ENCODE results near the gene GRIN2A. TPM values are rescaled to one million over a fixed set of nuclear protein-coding genes. Genes with fewer than 3 reads are reported as not detected.

Gene GRIN2A
- total RNA-seq, 1 experiment from 2014 or later, result 34.6 TPM

DNA sequence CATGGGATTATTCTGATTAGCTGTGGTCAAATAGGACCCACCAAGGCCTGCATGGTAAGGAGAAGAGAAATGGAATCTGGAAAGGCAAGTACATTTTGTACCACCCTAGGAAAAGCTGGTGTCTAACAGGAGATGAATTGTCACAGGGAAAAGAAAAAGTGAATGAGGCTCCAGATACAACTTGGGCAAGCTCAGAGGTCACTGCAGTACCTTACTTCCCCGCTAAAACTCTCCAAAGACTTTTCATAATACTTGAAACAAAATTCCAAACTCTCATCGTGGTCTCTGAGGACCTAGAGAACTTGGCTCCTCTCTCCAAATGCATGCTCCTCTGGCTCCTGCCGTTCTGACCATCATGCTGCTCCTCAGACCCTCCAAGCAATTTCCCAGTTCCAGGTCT is 262.8 kb downstream of the GRIN2A start:
- no TSS peak for BruUV-seq (replicated peaks)
- Mint-ChIP-seq H3K36me3 (ENCODE audit: insufficient read depth, unreplicated experiment) (no peaks in the 10 kb centered on the region), H3K27ac (ENCODE audit: unreplicated experiment) (no peak overlapping the region), H3K4me1 (ENCODE audit: low read depth, unreplicated experiment) (no peaks in the 10 kb centered on the region), H3K27me3 (ENCODE audit: unreplicated experiment) (no peaks in the 10 kb centered on the region), H3K9me3 (ENCODE audit: low read depth, unreplicated experiment) (no peaks in the 10 kb centered on the region), H3K4me3 (ENCODE audit: low read depth, unreplicated experiment) (no peak overlapping the region)
- CTCF ChIA-PET, result interaction anchor here (0.6 to 0.8 kb wide), 2 partner anchors 37 to 548 kb away, joined by 3 to 4 read pairs; no protein-coding TSS in a partner anchor
- no peak for DNase-seq
- TF ChIP-seq, protein P1, sequence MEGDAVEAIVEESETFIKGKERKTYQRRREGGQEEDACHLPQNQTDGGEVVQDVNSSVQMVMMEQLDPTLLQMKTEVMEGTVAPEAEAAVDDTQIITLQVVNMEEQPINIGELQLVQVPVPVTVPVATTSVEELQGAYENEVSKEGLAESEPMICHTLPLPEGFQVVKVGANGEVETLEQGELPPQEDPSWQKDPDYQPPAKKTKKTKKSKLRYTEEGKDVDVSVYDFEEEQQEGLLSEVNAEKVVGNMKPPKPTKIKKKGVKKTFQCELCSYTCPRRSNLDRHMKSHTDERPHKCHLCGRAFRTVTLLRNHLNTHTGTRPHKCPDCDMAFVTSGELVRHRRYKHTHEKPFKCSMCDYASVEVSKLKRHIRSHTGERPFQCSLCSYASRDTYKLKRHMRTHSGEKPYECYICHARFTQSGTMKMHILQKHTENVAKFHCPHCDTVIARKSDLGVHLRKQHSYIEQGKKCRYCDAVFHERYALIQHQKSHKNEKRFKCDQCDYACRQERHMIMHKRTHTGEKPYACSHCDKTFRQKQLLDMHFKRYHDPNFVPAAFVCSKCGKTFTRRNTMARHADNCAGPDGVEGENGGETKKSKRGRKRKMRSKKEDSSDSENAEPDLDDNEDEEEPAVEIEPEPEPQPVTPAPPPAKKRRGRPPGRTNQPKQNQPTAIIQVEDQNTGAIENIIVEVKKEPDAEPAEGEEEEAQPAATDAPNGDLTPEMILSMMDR (IDR thresholded peaks at IDR 0.05; ENCODE audit: unreplicated experiment), result no peak
- intact Hi-C loops (cut with micrococcal nuclease; ENCODE audit: unreplicated experiment), result no loop called here

DNA sequence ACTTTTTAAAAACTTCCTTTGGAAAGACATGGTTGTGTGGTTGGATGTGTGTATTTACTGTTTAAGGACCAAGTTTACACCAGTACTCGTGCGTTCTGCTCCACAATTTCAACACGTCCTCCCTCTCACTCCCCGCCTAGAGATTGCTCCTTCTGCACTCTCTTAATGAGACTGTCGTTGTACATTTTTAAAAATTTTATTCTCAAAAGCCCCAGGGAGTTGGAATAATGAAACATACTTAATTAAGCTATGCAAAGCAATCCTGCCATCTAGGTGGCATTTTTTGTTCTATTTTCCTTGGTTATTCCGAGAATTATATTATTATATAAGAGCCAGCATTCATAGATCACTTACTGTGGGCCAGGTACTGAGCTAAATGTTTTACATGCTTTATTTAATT is 264.5 kb downstream of the GRIN2A start:
- no peak overlapping the region for H3K27ac Mint-ChIP-seq (ENCODE audit: unreplicated experiment)
- DNase-seq, result no peak
- no peaks in the 10 kb centered on the region for H3K36me3 Mint-ChIP-seq (ENCODE audit: insufficient read depth, unreplicated experiment)
- no peaks in the 10 kb centered on the region for H3K9me3 Mint-ChIP-seq (ENCODE audit: low read depth, unreplicated experiment)
- CTCF ChIA-PET, result no interaction called here
- no peak overlapping the region for H3K4me3 Mint-ChIP-seq (ENCODE audit: low read depth, unreplicated experiment)
- TF ChIP-seq, protein P1 (IDR thresholded peaks at IDR 0.05; ENCODE audit: unreplicated experiment), result no peak
- no TSS peak for BruUV-seq (replicated peaks)
- H3K4me1 Mint-ChIP-seq (ENCODE audit: low read depth, unreplicated experiment), result no peaks in the 10 kb centered on the region
- intact Hi-C loops (cut with micrococcal nuclease; ENCODE audit: unreplicated experiment), result no loop called here
- H3K27me3 Mint-ChIP-seq (ENCODE audit: unreplicated experiment), result no peaks in the 10 kb centered on the region

DNA sequence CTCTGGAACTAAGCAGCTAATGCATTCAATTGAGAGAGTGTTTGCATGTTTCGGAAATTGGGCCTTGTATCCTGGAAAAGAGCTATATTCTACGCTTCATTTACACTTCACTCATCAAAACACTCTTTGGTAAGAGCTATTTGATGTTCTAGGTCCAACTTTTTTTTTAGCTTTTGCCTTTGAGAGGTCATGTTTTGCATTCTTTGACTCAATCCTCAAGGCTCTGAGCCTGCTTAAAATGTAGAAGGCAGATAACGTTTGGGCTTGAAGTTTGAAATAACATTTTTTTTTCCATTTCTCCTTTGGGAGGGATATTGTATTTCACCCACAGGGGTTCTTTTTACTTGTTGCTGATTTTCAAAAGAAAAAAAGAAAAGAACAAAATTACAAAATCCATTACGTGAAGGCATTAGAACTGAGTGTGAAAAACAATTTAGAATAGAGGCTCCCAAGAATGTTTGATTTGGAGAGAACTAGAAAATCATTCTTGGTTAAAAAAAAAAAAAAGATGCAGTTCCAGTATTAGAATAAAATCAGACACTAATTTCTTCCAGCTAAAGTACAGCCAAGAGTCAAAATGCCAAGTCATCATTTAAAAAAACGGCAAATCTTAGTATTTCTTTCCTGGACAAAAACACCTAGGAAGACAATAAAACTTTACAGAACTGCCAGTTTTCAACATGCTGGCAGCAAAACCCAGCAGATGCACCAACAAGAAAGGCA is 268.5 kb downstream of the GRIN2A start:
- TF ChIP-seq, protein P1 (IDR thresholded peaks at IDR 0.05; ENCODE audit: unreplicated experiment), result no peak
- Mint-ChIP-seq H3K27me3 (ENCODE audit: unreplicated experiment) (no peaks in the 10 kb centered on the region), H3K4me1 (ENCODE audit: low read depth, unreplicated experiment) (peaks cover 2% of the 10 kb centered on the region), H3K4me3 (ENCODE audit: low read depth, unreplicated experiment) (no peak overlapping the region), H3K9me3 (ENCODE audit: low read depth, unreplicated experiment) (peaks cover 3% of the 10 kb centered on the region), H3K27ac (ENCODE audit: unreplicated experiment) (no peak overlapping the region), H3K36me3 (ENCODE audit: insufficient read depth, unreplicated experiment) (no peaks in the 10 kb centered on the region)
- CTCF ChIA-PET, result no interaction called here
- intact Hi-C loops (cut with micrococcal nuclease; ENCODE audit: unreplicated experiment), result no loop called here
- no TSS peak for BruUV-seq (replicated peaks)
- no peak for DNase-seq

DNA sequence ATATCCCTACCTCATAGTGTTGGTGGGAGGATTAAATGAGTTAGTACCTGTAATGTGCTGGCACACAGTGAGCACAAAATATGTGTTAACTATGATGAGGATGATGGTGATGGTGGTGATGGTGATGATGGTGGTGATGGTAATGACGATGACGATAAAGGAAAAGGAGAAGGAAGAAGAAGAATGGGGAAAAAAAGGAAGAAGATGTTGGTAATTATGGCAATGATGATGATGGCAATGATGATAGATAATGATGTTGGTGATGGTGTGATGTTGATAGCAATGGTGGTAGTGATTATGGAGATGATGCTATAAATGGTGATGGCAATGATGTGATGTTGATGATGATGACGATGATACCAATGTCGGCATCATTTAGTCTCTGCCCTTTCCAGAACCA is 270.2 kb downstream of the GRIN2A start:
- Mint-ChIP-seq H3K27me3 (ENCODE audit: unreplicated experiment) (no peaks in the 10 kb centered on the region), H3K4me1 (ENCODE audit: low read depth, unreplicated experiment) (peaks cover 11% of the 10 kb centered on the region)
- intact Hi-C loops (cut with micrococcal nuclease; ENCODE audit: unreplicated experiment), result no loop called here

More for the DNA sequence above, 270.2 kb downstream of the GRIN2A start:
- Mint-ChIP-seq H3K36me3 (ENCODE audit: insufficient read depth, unreplicated experiment) (no peaks in the 10 kb centered on the region), H3K4me3 (ENCODE audit: low read depth, unreplicated experiment) (no peak overlapping the region), H3K27ac (ENCODE audit: unreplicated experiment) (no peak overlapping the region), H3K9me3 (ENCODE audit: low read depth, unreplicated experiment) (peaks cover 3% of the 10 kb centered on the region)
- TF ChIP-seq, protein P1 (IDR thresholded peaks at IDR 0.05; ENCODE audit: unreplicated experiment), result no peak
- CTCF ChIA-PET, result interaction anchor here (1.1 kb wide), 1 partner anchor 12 kb away, joined by 3 read pairs; no protein-coding TSS in a partner anchor
- DNase-seq, result no peak
- no TSS peak for BruUV-seq (replicated peaks)
